ENCODE results near the gene NFATC2IP. TPM values are rescaled to one million over a fixed set of nuclear protein-coding genes. Genes with fewer than 3 reads are reported as not detected.
A peak's percentile ranks its signal among the peaks of the same experiment; 100 is the strongest.

NFATC2IP gene
- total and polyA plus RNA-seq, 9 of the 15 experiments (the other 6 are each of a cell fraction or from before 2014, with no cell fraction given), result 15.6 to 106 (median 46.9) TPM

DNA sequence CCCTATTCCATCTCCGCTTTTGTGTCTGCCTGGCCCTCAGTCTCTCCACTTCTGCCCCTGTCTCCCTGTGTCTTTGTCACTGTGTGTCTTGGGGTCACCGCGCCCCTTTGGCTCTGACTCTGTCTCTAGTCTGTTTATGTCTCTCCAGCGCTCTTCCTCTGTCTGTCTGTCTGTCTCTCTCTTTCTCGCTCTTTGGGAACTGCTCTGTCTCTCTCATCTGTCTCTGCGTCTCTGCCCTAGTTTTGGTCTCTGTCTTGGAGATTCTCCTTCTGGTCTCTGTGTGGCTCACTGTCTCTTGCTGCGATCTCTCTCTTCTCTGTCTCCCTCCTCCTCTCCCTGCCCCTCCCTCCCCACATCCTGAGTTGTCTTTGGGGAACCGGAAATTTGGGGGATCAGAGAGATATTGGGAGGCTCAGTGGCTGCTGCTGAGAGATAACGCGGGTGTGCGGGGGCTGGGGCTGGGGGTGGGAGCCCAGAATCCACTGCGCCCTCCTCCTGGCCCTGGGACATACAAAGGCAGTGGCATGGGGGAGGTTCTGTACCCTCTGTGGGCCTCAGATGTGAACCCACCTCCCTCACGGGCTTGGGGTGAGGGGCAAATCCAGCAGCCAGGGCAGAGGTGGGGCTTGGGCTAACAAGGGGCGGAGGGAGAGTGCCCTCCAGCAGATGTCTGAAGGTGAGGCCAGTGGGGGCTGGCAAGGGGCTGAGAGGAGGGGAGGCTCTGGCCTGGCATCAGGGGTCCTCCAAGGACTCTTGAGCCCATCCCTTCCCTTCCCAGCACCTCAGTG, 58.5 kb downstream of the NFATC2IP start (continued):
- TF ChIP-seq, protein P1, sequence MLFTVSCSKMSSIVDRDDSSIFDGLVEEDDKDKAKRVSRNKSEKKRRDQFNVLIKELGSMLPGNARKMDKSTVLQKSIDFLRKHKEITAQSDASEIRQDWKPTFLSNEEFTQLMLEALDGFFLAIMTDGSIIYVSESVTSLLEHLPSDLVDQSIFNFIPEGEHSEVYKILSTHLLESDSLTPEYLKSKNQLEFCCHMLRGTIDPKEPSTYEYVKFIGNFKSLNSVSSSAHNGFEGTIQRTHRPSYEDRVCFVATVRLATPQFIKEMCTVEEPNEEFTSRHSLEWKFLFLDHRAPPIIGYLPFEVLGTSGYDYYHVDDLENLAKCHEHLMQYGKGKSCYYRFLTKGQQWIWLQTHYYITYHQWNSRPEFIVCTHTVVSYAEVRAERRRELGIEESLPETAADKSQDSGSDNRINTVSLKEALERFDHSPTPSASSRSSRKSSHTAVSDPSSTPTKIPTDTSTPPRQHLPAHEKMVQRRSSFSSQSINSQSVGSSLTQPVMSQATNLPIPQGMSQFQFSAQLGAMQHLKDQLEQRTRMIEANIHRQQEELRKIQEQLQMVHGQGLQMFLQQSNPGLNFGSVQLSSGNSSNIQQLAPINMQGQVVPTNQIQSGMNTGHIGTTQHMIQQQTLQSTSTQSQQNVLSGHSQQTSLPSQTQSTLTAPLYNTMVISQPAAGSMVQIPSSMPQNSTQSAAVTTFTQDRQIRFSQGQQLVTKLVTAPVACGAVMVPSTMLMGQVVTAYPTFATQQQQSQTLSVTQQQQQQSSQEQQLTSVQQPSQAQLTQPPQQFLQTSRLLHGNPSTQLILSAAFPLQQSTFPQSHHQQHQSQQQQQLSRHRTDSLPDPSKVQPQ (CRISPR knock-in tag; IDR thresholded peaks at IDR 0.05; ENCODE audit: borderline replicate concordance), result 0 out of 2 replicates have a peak, but pooled peaks have one; percentile 37
- no peak for TF ChIP-seq ILF3 (IDR thresholded peaks at IDR 0.05; ENCODE audit: borderline replicate concordance)
- TF ChIP-seq TAF9B (IDR thresholded peaks at IDR 0.05; ENCODE audit: partially characterized antibody), result peak; percentile 29
- peak in 1 of 2 experiments; percentile 82 for TF ChIP-seq AFF1 (IDR thresholded peaks at IDR 0.05; ENCODE audit: low read depth in 1 of 2, partially characterized antibody in 2 of 2)
- TF ChIP-seq THAP12 (CRISPR knock-in tag; IDR thresholded peaks at IDR 0.05), result 0 out of 2 replicates have a peak, but pooled peaks have one; percentile 34
- peak; percentile 25; the same call in 1 of the 2 replicates for TF ChIP-seq ZNF384 (IDR thresholded peaks at IDR 0.05; ENCODE audit: low read depth, low read length)
- TF ChIP-seq ZC3H4 (CRISPR knock-in tag; IDR thresholded peaks at IDR 0.05; ENCODE audit: borderline replicate concordance), result no peak
- TF ChIP-seq XRCC5 (IDR thresholded peaks at IDR 0.05; ENCODE audit: low read depth, low read length), result no peak
- no peak for TF ChIP-seq PHF20 (IDR thresholded peaks at IDR 0.05; ENCODE audit: partially characterized antibody)
- peak; percentile 38 to 81; a peak in 2 of 4 replicates for TF ChIP-seq HDAC1 (IDR thresholded peaks at IDR 0.05)
- TF ChIP-seq PTRF (tag; IDR thresholded peaks at IDR 0.05), result no peak
- TF ChIP-seq TCF7L2 (IDR thresholded peaks at IDR 0.05; ENCODE audit: low read depth, low read length), result no peak
- peak; percentile 80; the same call in 1 of the 2 replicates for TF ChIP-seq NBN (IDR thresholded peaks at IDR 0.05; ENCODE audit: low read depth)
- no peak for TF ChIP-seq ATF7 (IDR thresholded peaks at IDR 0.05)
- TF ChIP-seq SRSF1 (IDR thresholded peaks at IDR 0.05; ENCODE audit: low read depth, low read length), result no peak
- no peak for TF ChIP-seq RUNX1 (IDR thresholded peaks at IDR 0.05; ENCODE audit: low read depth)
- TF ChIP-seq SMARCE1 (IDR thresholded peaks at IDR 0.05), result peak; percentile 94
- no peak for TF ChIP-seq ZKSCAN3 (CRISPR knock-in tag; IDR thresholded peaks at IDR 0.05)
- peak; percentile 86; the same call in 1 of the 2 replicates for TF ChIP-seq ZNF589 (CRISPR knock-in tag; IDR thresholded peaks at IDR 0.05; ENCODE audit: low read depth)

All from K562 (cell line).